GM23338 (cell line): ENCODE results near the gene PALM. TPM values are rescaled to one million over a fixed set of nuclear protein-coding genes. Genes with fewer than 3 reads are reported as not detected.

ENCODE experiments used
- ATAC-seq: fragments of 200-7000 bp; cut with Tn5 transposase; 3 replicates; pipeline ENCODE4 v1.9.1; 2020
- DNase-seq: peaks from one replicate; pipeline ENCODE4 v3.0.0-alpha.2; 2015; ENCODE audit warnings: low spot score
- H2AFZ ChIP-seq: fragments of 200-600 bp; sonication (generic); 2 replicates; pipeline ENCODE4 v1.8.0; 2016; ENCODE audit warnings: antibody characterized with exemption, mild to moderate bottlenecking, moderate library complexity
- H3F3A ChIP-seq: fragments of 200-600 bp; sonication (generic); replicated peaks from 2 replicates; pipeline ENCODE4 v1.8.0; 2017; ENCODE audit warnings: antibody characterized with exemption, mixed run types, low read depth
- H3K27ac ChIP-seq: fragments of 200-600 bp; sonication (generic); 2 replicates; pipeline ENCODE4 v1.6.1; 2016; ENCODE audit warnings: low read depth
- H3K27me3 ChIP-seq: fragments of 200-600 bp; sonication (generic); 2 replicates; pipeline ENCODE4 v1.8.0; 2016; ENCODE audit warnings: mild to moderate bottlenecking, mixed run types, moderate library complexity; ENCODE audit not compliant: insufficient read depth
- H3K36me3 ChIP-seq: fragments of 200-600 bp; sonication (generic); 2 replicates; pipeline ENCODE4 v1.8.0; 2016; ENCODE audit warnings: mild to moderate bottlenecking; ENCODE audit not compliant: insufficient read depth
- H3K4me1 ChIP-seq: fragments of 200-600 bp; sonication (generic); 2 replicates; pipeline ENCODE4 v1.8.0; 2016; ENCODE audit warnings: mild to moderate bottlenecking, moderate library complexity; ENCODE audit not compliant: insufficient read depth
- H3K4me2 ChIP-seq: fragments of 200-600 bp; sonication (generic); 2 replicates; pipeline ENCODE4 v1.7.1; 2017; ENCODE audit warnings: mixed run types
- H3K4me3 ChIP-seq: fragments of 200-600 bp; sonication (generic); 2 replicates; pipeline ENCODE4 v1.6.1; 2016; ENCODE audit warnings: mixed run types
- H3K79me2 ChIP-seq: fragments of 200-600 bp; sonication (generic); replicated peaks from 2 replicates; pipeline ENCODE4 v1.8.0; 2017; ENCODE audit warnings: mild to moderate bottlenecking; ENCODE audit not compliant: insufficient read depth
- H3K9me2 ChIP-seq: fragments of 200-600 bp; sonication (generic); 2 replicates; pipeline ENCODE4 v1.8.0; 2017; ENCODE audit not compliant: insufficient read depth
- H4K20me1 ChIP-seq: fragments of 200-600 bp; sonication (generic); replicated peaks from 2 replicates; pipeline ENCODE4 v1.8.0; 2017; ENCODE audit warnings: mild to moderate bottlenecking; ENCODE audit not compliant: insufficient read depth
- H3K27ac Mint-ChIP-seq: 2 replicates; pipeline ENCODE4 v1.8.0; 2020; ENCODE audit warnings: inconsistent platforms, mild to moderate bottlenecking, moderate library complexity, mixed read lengths
- H3K27me3 Mint-ChIP-seq: 3 replicates; pipeline ENCODE4 v1.8.0; 2022; ENCODE audit warnings: low read depth, mild to moderate bottlenecking, moderate library complexity, mixed read lengths, inconsistent platforms; ENCODE audit not compliant: insufficient read depth, poor library complexity
- H3K36me3 Mint-ChIP-seq: 3 replicates; pipeline ENCODE4 v1.8.0; 2021; ENCODE audit warnings: low read depth, mild to moderate bottlenecking, inconsistent platforms, moderate library complexity, mixed read lengths
- H3K4me1 Mint-ChIP-seq: 3 replicates; pipeline ENCODE4 v1.8.0; 2020; ENCODE audit warnings: mild to moderate bottlenecking, inconsistent platforms, mixed read lengths
- H3K4me3 Mint-ChIP-seq: 3 replicates; pipeline ENCODE4 v1.8.0; 2021; ENCODE audit warnings: moderate library complexity, mild to moderate bottlenecking, inconsistent platforms, mixed read lengths
- H3K9me3 Mint-ChIP-seq: 3 replicates; pipeline ENCODE4 v1.8.0; 2020; ENCODE audit warnings: moderate library complexity, mild to moderate bottlenecking, inconsistent platforms, mixed read lengths
- EZH2phosphoT487 ChIP-seq: fragments of 200-600 bp; sonication (generic); IDR thresholded peaks from one replicate; pipeline ENCODE4 v1.8.1; 2018; ENCODE audit warnings: antibody characterized with exemption; ENCODE audit not compliant: unreplicated experiment
- JUNB ChIP-seq: IDR thresholded peaks from one replicate; pipeline ENCODE4 v1.6.1; 2016; ENCODE audit warnings: antibody characterized with exemption; ENCODE audit not compliant: unreplicated experiment
- POLR2AphosphoS5 ChIP-seq: IDR thresholded peaks from 2 replicates; pipeline ENCODE4 v1.6.1; 2016; ENCODE audit warnings: antibody characterized with exemption, low read depth
- REST ChIP-seq: IDR thresholded peaks from one replicate; pipeline ENCODE4 v1.6.1; 2018; ENCODE audit warnings: antibody characterized with exemption; ENCODE audit not compliant: unreplicated experiment
- STAT1 ChIP-seq: IDR thresholded peaks from one replicate; pipeline ENCODE4 v1.6.1; 2016; ENCODE audit warnings: antibody characterized with exemption; ENCODE audit not compliant: unreplicated experiment
- ZNF114 ChIP-seq: fragments of 250-450 bp; sonication (Bioruptor Pico); IDR thresholded peaks from 2 replicates; pipeline ENCODE4 v1.5.0; 2020; ENCODE audit warnings: mild to moderate bottlenecking, moderate library complexity
- polyA plus RNA-seq: library from polyadenylated mRNA; unstranded; fragments of >200 nt; fragmentation: Nextera tagmentation; extraction: Ambion mirVana; gene quantifications from 2 replicates; pipeline ENCODE4 v1.2.1, GENCODE V29; 2016
- total RNA-seq: library from RNA; depleted of rRNA; stranded (reverse); fragments of >200 nt; shearing (Covaris generic); gene quantifications from 2 replicates; pipeline ENCODE4 v1.2.3, GENCODE V29; 2014
- TF ChIP-seq, protein P1 (sequence below): fragments of 250-450 bp; sonication (Bioruptor Pico); IDR thresholded peaks from 2 replicates; pipeline ENCODE4 v1.5.0; 2020; ENCODE audit warnings: mild to moderate bottlenecking, moderate library complexity
- TF ChIP-seq, protein P2 (sequence below), 2 experiments: fragments of 200-600 bp in 1 of 2; sonication (generic) in 1 of 2; conservative IDR thresholded peaks; 2 replicates each; pipeline versions ENCODE4 v1.5.1 to v1.6.1; 2016 to 2017; ENCODE audit warnings: antibody characterized with exemption in 2 of 2, low read depth in 2 of 2, mild to moderate bottlenecking in 2 of 2, moderate library complexity in 1 of 2

The PALM gene
- total and polyA plus RNA-seq, 2 experiments from 2014 or later: 3.8 to 26.1 TPM

DNA sequence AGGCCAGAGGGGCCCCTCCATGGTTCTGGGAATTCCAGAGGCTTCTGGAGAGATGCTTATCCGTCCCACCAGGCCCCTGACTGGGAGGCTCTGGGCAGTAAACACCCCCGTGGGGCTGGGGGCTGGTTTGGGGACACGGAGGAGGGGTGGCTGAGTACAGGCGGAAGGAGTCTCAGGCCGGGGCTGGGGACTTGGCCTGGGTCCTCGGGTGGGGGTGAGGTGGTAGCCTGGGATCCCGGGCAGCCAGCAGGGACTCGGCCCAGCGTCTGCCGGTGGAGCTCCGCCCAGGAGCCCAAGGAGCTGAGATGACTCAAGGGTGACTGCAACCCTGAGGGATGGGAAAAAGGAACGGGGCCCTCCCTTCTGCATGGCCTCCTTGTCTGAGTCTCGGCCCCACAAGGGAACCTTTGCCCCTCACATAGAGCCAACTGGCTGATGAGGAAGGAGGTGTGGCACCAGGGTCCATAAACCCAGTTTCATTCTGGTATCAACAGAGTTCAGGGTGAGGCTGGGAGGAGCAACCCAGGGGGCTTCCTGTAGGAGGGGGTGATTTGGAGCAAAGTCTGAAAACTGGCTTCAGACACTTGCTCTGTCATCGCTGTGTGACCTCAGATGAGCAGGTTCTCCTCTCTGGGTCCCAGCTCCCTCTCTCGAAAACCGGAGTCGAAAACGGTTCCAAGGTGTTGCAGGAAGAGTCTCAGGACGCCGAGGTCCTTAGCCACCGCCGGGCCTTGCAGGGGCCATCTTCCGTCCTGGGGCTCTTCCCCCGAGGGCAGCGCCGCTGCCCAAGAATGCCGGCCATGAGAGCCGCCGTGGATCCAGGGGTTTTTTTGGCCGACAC lies 43.0 kb downstream of the PALM start:
- TF ChIP-seq POLR2AphosphoS5 (no peak), JUNB (no peak), REST (no peak), STAT1 (no peak), EZH2phosphoT487 (no peak), ZNF114 (no peak)
- TF ChIP-seq, protein P1, sequence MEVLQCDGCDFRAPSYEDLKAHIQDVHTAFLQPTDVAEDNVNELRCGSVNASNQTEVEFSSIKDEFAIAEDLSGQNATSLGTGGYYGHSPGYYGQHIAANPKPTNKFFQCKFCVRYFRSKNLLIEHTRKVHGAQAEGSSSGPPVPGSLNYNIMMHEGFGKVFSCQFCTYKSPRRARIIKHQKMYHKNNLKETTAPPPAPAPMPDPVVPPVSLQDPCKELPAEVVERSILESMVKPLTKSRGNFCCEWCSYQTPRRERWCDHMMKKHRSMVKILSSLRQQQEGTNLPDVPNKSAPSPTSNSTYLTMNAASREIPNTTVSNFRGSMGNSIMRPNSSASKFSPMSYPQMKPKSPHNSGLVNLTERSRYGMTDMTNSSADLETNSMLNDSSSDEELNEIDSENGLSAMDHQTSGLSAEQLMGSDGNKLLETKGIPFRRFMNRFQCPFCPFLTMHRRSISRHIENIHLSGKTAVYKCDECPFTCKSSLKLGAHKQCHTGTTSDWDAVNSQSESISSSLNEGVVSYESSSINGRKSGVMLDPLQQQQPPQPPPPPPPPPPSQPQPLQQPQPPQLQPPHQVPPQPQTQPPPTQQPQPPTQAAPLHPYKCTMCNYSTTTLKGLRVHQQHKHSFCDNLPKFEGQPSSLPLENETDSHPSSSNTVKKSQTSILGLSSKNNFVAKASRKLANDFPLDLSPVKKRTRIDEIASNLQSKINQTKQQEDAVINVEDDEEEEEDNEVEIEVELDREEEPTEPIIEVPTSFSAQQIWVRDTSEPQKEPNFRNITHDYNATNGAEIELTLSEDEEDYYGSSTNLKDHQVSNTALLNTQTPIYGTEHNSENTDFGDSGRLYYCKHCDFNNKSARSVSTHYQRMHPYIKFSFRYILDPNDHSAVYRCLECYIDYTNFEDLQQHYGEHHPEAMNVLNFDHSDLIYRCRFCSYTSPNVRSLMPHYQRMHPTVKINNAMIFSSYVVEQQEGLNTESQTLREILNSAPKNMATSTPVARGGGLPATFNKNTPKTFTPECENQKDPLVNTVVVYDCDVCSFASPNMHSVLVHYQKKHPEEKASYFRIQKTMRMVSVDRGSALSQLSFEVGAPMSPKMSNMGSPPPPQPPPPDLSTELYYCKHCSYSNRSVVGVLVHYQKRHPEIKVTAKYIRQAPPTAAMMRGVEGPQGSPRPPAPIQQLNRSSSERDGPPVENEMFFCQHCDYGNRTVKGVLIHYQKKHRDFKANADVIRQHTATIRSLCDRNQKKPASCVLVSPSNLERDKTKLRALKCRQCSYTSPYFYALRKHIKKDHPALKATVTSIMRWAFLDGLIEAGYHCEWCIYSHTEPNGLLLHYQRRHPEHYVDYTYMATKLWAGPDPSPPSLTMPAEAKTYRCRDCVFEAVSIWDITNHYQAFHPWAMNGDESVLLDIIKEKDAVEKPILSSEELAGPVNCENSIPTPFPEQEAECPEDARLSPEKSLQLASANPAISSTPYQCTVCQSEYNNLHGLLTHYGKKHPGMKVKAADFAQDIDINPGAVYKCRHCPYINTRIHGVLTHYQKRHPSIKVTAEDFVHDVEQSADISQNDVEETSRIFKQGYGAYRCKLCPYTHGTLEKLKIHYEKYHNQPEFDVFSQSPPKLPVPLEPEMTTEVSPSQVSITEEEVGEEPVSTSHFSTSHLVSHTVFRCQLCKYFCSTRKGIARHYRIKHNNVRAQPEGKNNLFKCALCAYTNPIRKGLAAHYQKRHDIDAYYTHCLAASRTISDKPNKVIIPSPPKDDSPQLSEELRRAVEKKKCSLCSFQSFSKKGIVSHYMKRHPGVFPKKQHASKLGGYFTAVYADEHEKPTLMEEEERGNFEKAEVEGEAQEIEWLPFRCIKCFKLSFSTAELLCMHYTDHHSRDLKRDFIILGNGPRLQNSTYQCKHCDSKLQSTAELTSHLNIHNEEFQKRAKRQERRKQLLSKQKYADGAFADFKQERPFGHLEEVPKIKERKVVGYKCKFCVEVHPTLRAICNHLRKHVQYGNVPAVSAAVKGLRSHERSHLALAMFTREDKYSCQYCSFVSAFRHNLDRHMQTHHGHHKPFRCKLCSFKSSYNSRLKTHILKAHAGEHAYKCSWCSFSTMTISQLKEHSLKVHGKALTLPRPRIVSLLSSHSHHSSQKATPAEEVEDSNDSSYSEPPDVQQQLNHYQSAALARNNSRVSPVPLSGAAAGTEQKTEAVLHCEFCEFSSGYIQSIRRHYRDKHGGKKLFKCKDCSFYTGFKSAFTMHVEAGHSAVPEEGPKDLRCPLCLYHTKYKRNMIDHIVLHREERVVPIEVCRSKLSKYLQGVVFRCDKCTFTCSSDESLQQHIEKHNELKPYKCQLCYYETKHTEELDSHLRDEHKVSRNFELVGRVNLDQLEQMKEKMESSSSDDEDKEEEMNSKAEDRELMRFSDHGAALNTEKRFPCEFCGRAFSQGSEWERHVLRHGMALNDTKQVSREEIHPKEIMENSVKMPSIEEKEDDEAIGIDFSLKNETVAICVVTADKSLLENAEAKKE: no peak
- TF ChIP-seq, protein P2, sequence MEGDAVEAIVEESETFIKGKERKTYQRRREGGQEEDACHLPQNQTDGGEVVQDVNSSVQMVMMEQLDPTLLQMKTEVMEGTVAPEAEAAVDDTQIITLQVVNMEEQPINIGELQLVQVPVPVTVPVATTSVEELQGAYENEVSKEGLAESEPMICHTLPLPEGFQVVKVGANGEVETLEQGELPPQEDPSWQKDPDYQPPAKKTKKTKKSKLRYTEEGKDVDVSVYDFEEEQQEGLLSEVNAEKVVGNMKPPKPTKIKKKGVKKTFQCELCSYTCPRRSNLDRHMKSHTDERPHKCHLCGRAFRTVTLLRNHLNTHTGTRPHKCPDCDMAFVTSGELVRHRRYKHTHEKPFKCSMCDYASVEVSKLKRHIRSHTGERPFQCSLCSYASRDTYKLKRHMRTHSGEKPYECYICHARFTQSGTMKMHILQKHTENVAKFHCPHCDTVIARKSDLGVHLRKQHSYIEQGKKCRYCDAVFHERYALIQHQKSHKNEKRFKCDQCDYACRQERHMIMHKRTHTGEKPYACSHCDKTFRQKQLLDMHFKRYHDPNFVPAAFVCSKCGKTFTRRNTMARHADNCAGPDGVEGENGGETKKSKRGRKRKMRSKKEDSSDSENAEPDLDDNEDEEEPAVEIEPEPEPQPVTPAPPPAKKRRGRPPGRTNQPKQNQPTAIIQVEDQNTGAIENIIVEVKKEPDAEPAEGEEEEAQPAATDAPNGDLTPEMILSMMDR (conservative IDR thresholded peaks at IDR 0.05; ENCODE audit: low read depth in 2 of 2): no peak
- Histone ChIP-seq H3K36me3 (no peaks in the 10 kb centered on the region), H3F3A (0 out of 2 replicates have a peak, but pooled peaks cover 7% of the 10 kb centered on the region), H3K4me3 (no peak overlapping the region), H3K79me2 (no peaks in the 10 kb centered on the region), H4K20me1 (no peaks in the 10 kb centered on the region), H2AFZ (peak overlapping the region; percentile 52; the same call in 1 of the 2 replicates), H3K4me2 (no peak overlapping the region; the same call in 1 of the 2 replicates), H3K27ac (no peak overlapping the region), H3K4me1 (no peaks in the 10 kb centered on the region), H3K27me3 (no peaks in the 10 kb centered on the region), H3K9me2 (no peaks in the 10 kb centered on the region)
- H3K36me3 Mint-ChIP-seq: no peaks in the 10 kb centered on the region
- ATAC-seq (peak; percentile 15), DNase-seq (no peak)
- H3K27me3 Mint-ChIP-seq: peaks cover 4% of the 10 kb centered on the region
- no peaks in the 10 kb centered on the region for H3K4me1 Mint-ChIP-seq
- peaks cover 10% of the 10 kb centered on the region for H3K9me3 Mint-ChIP-seq
- H3K4me3 Mint-ChIP-seq: no peak overlapping the region
- H3K27ac Mint-ChIP-seq: no peak overlapping the region
